Measurements from ENCODE around the gene PTPRQ. TPM values are rescaled to one million over a fixed set of nuclear protein-coding genes. Genes with fewer than 3 reads are reported as not detected.

The PTPRQ gene
- total and polyA plus RNA-seq, 4 experiments from 2014 or later = not detected

- Mint-ChIP-seq H3K9me3 (peaks cover 0 to 4% (median 0%) of the 10 kb centered on the region in 8 donors), H3K36me3 (no peaks in the 10 kb centered on the region), H3K4me3 (no peak overlapping the region), H3K4me1 (no peaks in the 10 kb centered on the region), H3K27ac (no peak overlapping the region), H3K27me3 (no peaks in the 10 kb centered on the region)
- Histone ChIP-seq H3K4me3 (ENCODE audit: low read length in 2 of 2) (no peak overlapping the region), H3K4me1 (ENCODE audit: insufficient read depth, low read length) (no peaks in the 10 kb centered on the region), H3K27ac (ENCODE audit: low read depth, low read length) (no peak overlapping the region), H3K27me3 (ENCODE audit: insufficient read depth, low read length) (no peaks in the 10 kb centered on the region), H3K9me3 (ENCODE audit: control insufficient read depth in 1 of 2, low read length in 2 of 2) (no peaks in the 10 kb centered on the region), H3K36me3 (ENCODE audit: insufficient read depth, low read length) (no peaks in the 10 kb centered on the region)
- ChIA-PET POLR2A (ENCODE audit: partially characterized antibody) (no interaction called here), CTCF (ENCODE audit: partially characterized antibody) (no interaction called here)
- DNase-seq = no peak
- intact Hi-C loops (cut with micrococcal nuclease) = no loop called here
Observed at GRCh38 chr12:80620281-80620680, 176.2 kb downstream of the PTPRQ start.

GRCh38 chr12:80622271-80622670 lies 178.2 kb downstream of the PTPRQ start:
- Mint-ChIP-seq H3K4me3 (no peak overlapping the region), H3K9me3 (peaks cover 0 to 4% (median 0%) of the 10 kb centered on the region in 8 donors), H3K27me3 (no peaks in the 10 kb centered on the region), H3K4me1 (no peaks in the 10 kb centered on the region), H3K36me3 (no peaks in the 10 kb centered on the region), H3K27ac (no peak overlapping the region)
- CTCF ChIA-PET (ENCODE audit: partially characterized antibody) = no interaction called here
- no peaks in the 10 kb centered on the region for H3K9me3 ChIP-seq (ENCODE audit: control insufficient read depth in 1 of 2, low read length in 2 of 2)
- H3K27me3 ChIP-seq (ENCODE audit: insufficient read depth, low read length) = no peaks in the 10 kb centered on the region
- no peaks in the 10 kb centered on the region for H3K36me3 ChIP-seq (ENCODE audit: insufficient read depth, low read length)
- POLR2A ChIA-PET (ENCODE audit: partially characterized antibody) = no interaction called here
- H3K4me3 ChIP-seq (ENCODE audit: low read length in 2 of 2) = no peak overlapping the region
- intact Hi-C loops (cut with micrococcal nuclease) = no loop called here
- no peak overlapping the region for H3K27ac ChIP-seq (ENCODE audit: low read depth, low read length)
- DNase-seq = no peak
- H3K4me1 ChIP-seq (ENCODE audit: insufficient read depth, low read length) = no peaks in the 10 kb centered on the region

- CTCF ChIA-PET (ENCODE audit: partially characterized antibody) = no interaction called here
- intact Hi-C loops (cut with micrococcal nuclease) = no loop called here
- no peaks in the 10 kb centered on the region for H3K27me3 Mint-ChIP-seq
Observed at GRCh38 chr12:80625051-80625450, 181.0 kb downstream of the PTPRQ start.

GRCh38 chr12:80625901-80626300 lies 181.9 kb downstream of the PTPRQ start:
- Mint-ChIP-seq H3K36me3 (no peaks in the 10 kb centered on the region), H3K27me3 (no peaks in the 10 kb centered on the region), H3K4me1 (no peaks in the 10 kb centered on the region), H3K4me3 (no peak overlapping the region), H3K9me3 (peaks cover 0 to 4% (median 0%) of the 10 kb centered on the region in 8 donors), H3K27ac (no peak overlapping the region)
- H3K27ac ChIP-seq (ENCODE audit: low read depth, low read length) = no peak overlapping the region
- H3K9me3 ChIP-seq (ENCODE audit: control insufficient read depth in 1 of 2, low read length in 2 of 2) = no peaks in the 10 kb centered on the region
- intact Hi-C loops (cut with micrococcal nuclease) = no loop called here
- CTCF ChIA-PET (ENCODE audit: partially characterized antibody) = no interaction called here
- POLR2A ChIA-PET (ENCODE audit: partially characterized antibody) = no interaction called here
- H3K4me3 ChIP-seq (ENCODE audit: low read length in 2 of 2) = no peak overlapping the region
- DNase-seq = no peak
- no peaks in the 10 kb centered on the region for H3K36me3 ChIP-seq (ENCODE audit: insufficient read depth, low read length)
- H3K4me1 ChIP-seq (ENCODE audit: insufficient read depth, low read length) = no peaks in the 10 kb centered on the region
- no peaks in the 10 kb centered on the region for H3K27me3 ChIP-seq (ENCODE audit: insufficient read depth, low read length)

More at GRCh38 chr12:80625051-80625450, 181.0 kb downstream of the PTPRQ start:
- no peaks in the 10 kb centered on the region for H3K27me3 ChIP-seq (ENCODE audit: insufficient read depth, low read length)
- no peak overlapping the region for H3K4me3 ChIP-seq (ENCODE audit: low read length in 2 of 2)
- H3K9me3 Mint-ChIP-seq = peaks cover 0 to 4% (median 0%) of the 10 kb centered on the region in 8 donors
- no peaks in the 10 kb centered on the region for H3K36me3 ChIP-seq (ENCODE audit: insufficient read depth, low read length)
- no peak overlapping the region for H3K27ac Mint-ChIP-seq
- DNase-seq = no peak
- H3K27ac ChIP-seq (ENCODE audit: low read depth, low read length) = no peak overlapping the region
- POLR2A ChIA-PET (ENCODE audit: partially characterized antibody) = no interaction called here
- no peaks in the 10 kb centered on the region for H3K4me1 ChIP-seq (ENCODE audit: insufficient read depth, low read length)
- no peaks in the 10 kb centered on the region for H3K9me3 ChIP-seq (ENCODE audit: control insufficient read depth in 1 of 2, low read length in 2 of 2)
- no peaks in the 10 kb centered on the region for H3K4me1 Mint-ChIP-seq
- H3K36me3 Mint-ChIP-seq = no peaks in the 10 kb centered on the region
- H3K4me3 Mint-ChIP-seq = no peak overlapping the region

GRCh38 chr12:80627782-80628181 lies 183.7 kb downstream of the PTPRQ start:
- ChIA-PET CTCF (ENCODE audit: partially characterized antibody) (no interaction called here), POLR2A (ENCODE audit: partially characterized antibody) (no interaction called here)
- intact Hi-C loops (cut with micrococcal nuclease) = no loop called here
- no peak for DNase-seq
- Histone ChIP-seq H3K27me3 (ENCODE audit: insufficient read depth, low read length) (no peaks in the 10 kb centered on the region), H3K9me3 (ENCODE audit: control insufficient read depth in 1 of 2, low read length in 2 of 2) (no peaks in the 10 kb centered on the region), H3K4me3 (ENCODE audit: low read length in 2 of 2) (no peak overlapping the region), H3K27ac (ENCODE audit: low read depth, low read length) (no peak overlapping the region), H3K36me3 (ENCODE audit: insufficient read depth, low read length) (no peaks in the 10 kb centered on the region), H3K4me1 (ENCODE audit: insufficient read depth, low read length) (no peaks in the 10 kb centered on the region)
- H3K36me3 Mint-ChIP-seq = no peaks in the 10 kb centered on the region
- H3K9me3 Mint-ChIP-seq = peaks cover 0 to 4% (median 2%) of the 10 kb centered on the region in 8 donors
- no peak overlapping the region for H3K4me3 Mint-ChIP-seq
- H3K4me1 Mint-ChIP-seq = no peaks in the 10 kb centered on the region
- H3K27me3 Mint-ChIP-seq = no peaks in the 10 kb centered on the region
- no peak overlapping the region for H3K27ac Mint-ChIP-seq

GRCh38 chr12:80632835-80633234 lies 188.8 kb downstream of the PTPRQ start:
- Mint-ChIP-seq H3K4me3 (no peak overlapping the region), H3K9me3 (peaks cover 0 to 4% (median 3%) of the 10 kb centered on the region in 8 donors), H3K36me3 (no peaks in the 10 kb centered on the region), H3K27me3 (no peaks in the 10 kb centered on the region), H3K4me1 (no peaks in the 10 kb centered on the region), H3K27ac (no peak overlapping the region)
- ChIA-PET CTCF (ENCODE audit: partially characterized antibody) (no interaction called here), POLR2A (ENCODE audit: partially characterized antibody) (no interaction called here)
- intact Hi-C loops (cut with micrococcal nuclease) = no loop called here
- Histone ChIP-seq H3K9me3 (ENCODE audit: control insufficient read depth in 1 of 2, low read length in 2 of 2) (no peaks in the 10 kb centered on the region), H3K4me3 (ENCODE audit: low read length in 2 of 2) (no peak overlapping the region), H3K27ac (ENCODE audit: low read depth, low read length) (no peak overlapping the region), H3K27me3 (ENCODE audit: insufficient read depth, low read length) (no peaks in the 10 kb centered on the region), H3K36me3 (ENCODE audit: insufficient read depth, low read length) (no peaks in the 10 kb centered on the region), H3K4me1 (ENCODE audit: insufficient read depth, low read length) (no peaks in the 10 kb centered on the region)
- DNase-seq = no peak

GRCh38 chr12:80634903-80635302 lies 190.9 kb downstream of the PTPRQ start:
- no peaks in the 10 kb centered on the region for H3K4me1 Mint-ChIP-seq
- H3K27ac ChIP-seq (ENCODE audit: low read depth, low read length) = no peak overlapping the region
- ChIA-PET POLR2A (ENCODE audit: partially characterized antibody) (no interaction called here), CTCF (ENCODE audit: partially characterized antibody) (no interaction called here)
- peaks cover 0 to 4% (median 1%) of the 10 kb centered on the region in 8 donors for H3K9me3 Mint-ChIP-seq
- no peaks in the 10 kb centered on the region for H3K36me3 ChIP-seq (ENCODE audit: insufficient read depth, low read length)
- no peaks in the 10 kb centered on the region for H3K4me1 ChIP-seq (ENCODE audit: insufficient read depth, low read length)
- no peak overlapping the region for H3K4me3 Mint-ChIP-seq
- H3K36me3 Mint-ChIP-seq = no peaks in the 10 kb centered on the region
- no peaks in the 10 kb centered on the region for H3K27me3 Mint-ChIP-seq
- H3K9me3 ChIP-seq (ENCODE audit: control insufficient read depth in 1 of 2, low read length in 2 of 2) = no peaks in the 10 kb centered on the region
- intact Hi-C loops (cut with micrococcal nuclease) = no loop called here
- H3K4me3 ChIP-seq (ENCODE audit: low read length in 2 of 2) = no peak overlapping the region
- DNase-seq = no peak
- H3K27ac Mint-ChIP-seq = no peak overlapping the region
- no peaks in the 10 kb centered on the region for H3K27me3 ChIP-seq (ENCODE audit: insufficient read depth, low read length)

- H3K4me3 Mint-ChIP-seq = no peak overlapping the region
- intact Hi-C loops (cut with micrococcal nuclease) = no loop called here
- Histone ChIP-seq H3K27ac (ENCODE audit: low read depth, low read length) (no peak overlapping the region), H3K4me1 (ENCODE audit: insufficient read depth, low read length) (no peaks in the 10 kb centered on the region), H3K9me3 (ENCODE audit: control insufficient read depth in 1 of 2, low read length in 2 of 2) (no peaks in the 10 kb centered on the region), H3K36me3 (ENCODE audit: insufficient read depth, low read length) (no peaks in the 10 kb centered on the region), H3K4me3 (ENCODE audit: low read length in 2 of 2) (no peak overlapping the region), H3K27me3 (ENCODE audit: insufficient read depth, low read length) (no peaks in the 10 kb centered on the region)
- POLR2A ChIA-PET (ENCODE audit: partially characterized antibody) = no interaction called here
- DNase-seq = no peak
- no peaks in the 10 kb centered on the region for H3K27me3 Mint-ChIP-seq
- H3K36me3 Mint-ChIP-seq = no peaks in the 10 kb centered on the region
- CTCF ChIA-PET (ENCODE audit: partially characterized antibody) = no interaction called here
- H3K27ac Mint-ChIP-seq = no peak overlapping the region
- H3K9me3 Mint-ChIP-seq = peaks cover 0 to 8% (median 1%) of the 10 kb centered on the region in 8 donors
- no peaks in the 10 kb centered on the region for H3K4me1 Mint-ChIP-seq
Observed at GRCh38 chr12:80636832-80637231, 192.8 kb downstream of the PTPRQ start.

Data from CD4-positive, alpha-beta memory T cell (primary cell).